ENCODE results near the gene RFESD.

Gene RFESD

DNA sequence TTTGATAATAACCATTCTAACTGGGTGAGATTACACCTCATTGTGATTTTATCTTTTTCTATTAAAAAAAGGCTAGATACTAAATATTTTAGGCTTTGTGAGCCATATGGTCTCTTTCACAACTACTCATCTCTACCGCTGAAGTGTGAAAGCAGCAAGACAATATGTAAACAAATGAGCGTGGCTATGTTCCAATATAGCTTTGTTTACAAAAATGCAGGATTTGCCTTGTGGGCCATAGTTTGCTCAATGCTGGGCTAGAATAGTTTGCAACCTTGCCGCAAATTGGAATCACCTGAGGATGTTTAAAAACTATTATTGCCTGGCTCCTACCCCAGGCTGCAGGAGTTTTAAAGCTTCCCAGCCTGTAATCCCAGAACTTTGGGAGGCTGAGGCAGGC lies 36.9 kb upstream of the RFESD start:
- Histone ChIP-seq H2BK15ac (replicated peaks; ENCODE audit: low read depth) (no peak overlapping the region), H3K79me2 (ENCODE audit: control insufficient read depth, insufficient read depth, low read length) (no peaks in the 10 kb centered on the region), H3K79me1 (ENCODE audit: low read length) (no peaks in the 10 kb centered on the region), H3K4me2 (ENCODE audit: low read length) (no peak overlapping the region), H3K4me1 (ENCODE audit: control insufficient read depth, low read depth, low read length) (no peaks in the 10 kb centered on the region), H3K23ac (ENCODE audit: low read length) (no peak overlapping the region), H3K9ac (ENCODE audit: low read length) (no peak overlapping the region), H3K27ac (ENCODE audit: low read depth, low read length) (no peak overlapping the region), H2BK120ac (ENCODE audit: low read depth, low read length) (no peak overlapping the region), H3K18ac (ENCODE audit: low read length) (no peak overlapping the region), H2BK5ac (ENCODE audit: low read length) (no peak overlapping the region), H3K4ac (ENCODE audit: low read depth, low read length) (no peak overlapping the region), H3K4me3 (ENCODE audit: low read length) (no peak overlapping the region), H2AK5ac (ENCODE audit: low read length) (no peak overlapping the region), H4K8ac (ENCODE audit: low read depth, low read length) (no peak overlapping the region), H3K27me3 (ENCODE audit: insufficient read depth, low read length, poor library complexity) (no peaks in the 10 kb centered on the region), H4K5ac (ENCODE audit: low read length) (no peak overlapping the region), H3K56ac (ENCODE audit: low read length) (no peak overlapping the region), H3K36me3 (ENCODE audit: control insufficient read depth, insufficient read depth, low read length) (no peaks in the 10 kb centered on the region)
- no CpG with 5 or more reads among the region's 3 CpGs for WGBS (ENCODE audit: extremely low coverage, insufficient coverage, low lambda C conversion rate)
- DNase-seq = no peak

GRCh38 chr5:95610546-95610945 lies 36.0 kb upstream of the RFESD start:
- no peak for DNase-seq
- no peak overlapping the region for H3K4me2 ChIP-seq (ENCODE audit: low read length)
- H2BK120ac ChIP-seq (ENCODE audit: low read depth, low read length) = no peak overlapping the region
- no peak overlapping the region for H3K4ac ChIP-seq (ENCODE audit: low read depth, low read length)
- H3K18ac ChIP-seq (ENCODE audit: low read length) = no peak overlapping the region
- H2BK5ac ChIP-seq (ENCODE audit: low read length) = no peak overlapping the region
- no peaks in the 10 kb centered on the region for H3K27me3 ChIP-seq (ENCODE audit: insufficient read depth, low read length, poor library complexity)
- no peak overlapping the region for H3K56ac ChIP-seq (ENCODE audit: low read length)
- no peak overlapping the region for H2BK15ac ChIP-seq (replicated peaks; ENCODE audit: low read depth)
- no peak overlapping the region for H3K9ac ChIP-seq (ENCODE audit: low read length)
- no peaks in the 10 kb centered on the region for H3K79me1 ChIP-seq (ENCODE audit: low read length)
- no peak overlapping the region for H4K5ac ChIP-seq (ENCODE audit: low read length)
- no peak overlapping the region for H3K27ac ChIP-seq (ENCODE audit: low read depth, low read length)
- WGBS (ENCODE audit: extremely low coverage, insufficient coverage, low lambda C conversion rate) = no CpG with 5 or more reads among the region's 7 CpGs
- no peak overlapping the region for H3K23ac ChIP-seq (ENCODE audit: low read length)
- no peaks in the 10 kb centered on the region for H3K4me1 ChIP-seq (ENCODE audit: control insufficient read depth, low read depth, low read length)
- H2AK5ac ChIP-seq (ENCODE audit: low read length) = no peak overlapping the region
- H3K79me2 ChIP-seq (ENCODE audit: control insufficient read depth, insufficient read depth, low read length) = no peaks in the 10 kb centered on the region
- no peaks in the 10 kb centered on the region for H3K36me3 ChIP-seq (ENCODE audit: control insufficient read depth, insufficient read depth, low read length)
- H4K8ac ChIP-seq (ENCODE audit: low read depth, low read length) = no peak overlapping the region
- no peak overlapping the region for H3K4me3 ChIP-seq (ENCODE audit: low read length)

DNA sequence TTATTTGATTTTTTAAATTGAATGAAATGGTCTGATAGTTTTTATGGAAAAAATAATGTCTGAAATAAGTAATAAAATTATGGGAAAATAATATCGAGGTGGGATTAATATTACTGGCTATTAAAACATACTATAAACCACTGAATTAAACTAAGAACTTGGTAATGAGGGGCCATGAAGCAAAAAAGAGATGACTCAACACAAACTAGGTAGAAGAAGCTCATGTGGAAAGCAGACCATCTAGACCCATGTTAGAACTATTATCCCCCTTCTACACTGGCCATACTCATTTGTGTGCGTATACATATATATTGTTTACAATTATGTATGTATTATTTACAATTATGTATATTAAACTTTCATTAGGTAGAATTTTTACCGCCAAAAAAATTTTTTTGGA lies 35.2 kb upstream of the RFESD start:
- H4K8ac ChIP-seq (ENCODE audit: low read depth, low read length) = no peak overlapping the region
- H3K56ac ChIP-seq (ENCODE audit: low read length) = no peak overlapping the region
- no peak overlapping the region for H2BK120ac ChIP-seq (ENCODE audit: low read depth, low read length)
- H3K27me3 ChIP-seq (ENCODE audit: insufficient read depth, low read length, poor library complexity) = no peaks in the 10 kb centered on the region
- no peaks in the 10 kb centered on the region for H3K79me1 ChIP-seq (ENCODE audit: low read length)
- no peaks in the 10 kb centered on the region for H3K79me2 ChIP-seq (ENCODE audit: control insufficient read depth, insufficient read depth, low read length)
- no peak overlapping the region for H4K5ac ChIP-seq (ENCODE audit: low read length)
- no peak overlapping the region for H3K4me3 ChIP-seq (ENCODE audit: low read length)
- H3K9ac ChIP-seq (ENCODE audit: low read length) = no peak overlapping the region
- no peak overlapping the region for H3K4me2 ChIP-seq (ENCODE audit: low read length)
- no peak overlapping the region for H3K23ac ChIP-seq (ENCODE audit: low read length)
- H2BK5ac ChIP-seq (ENCODE audit: low read length) = no peak overlapping the region
- H3K4ac ChIP-seq (ENCODE audit: low read depth, low read length) = no peak overlapping the region
- no peak for DNase-seq
- 100% methylated on average over 1 of the region's 3 CpGs for WGBS (ENCODE audit: extremely low coverage, insufficient coverage, low lambda C conversion rate)
- H2BK15ac ChIP-seq (replicated peaks; ENCODE audit: low read depth) = no peak overlapping the region
- no peaks in the 10 kb centered on the region for H3K36me3 ChIP-seq (ENCODE audit: control insufficient read depth, insufficient read depth, low read length)
- no peaks in the 10 kb centered on the region for H3K4me1 ChIP-seq (ENCODE audit: control insufficient read depth, low read depth, low read length)
- H3K27ac ChIP-seq (ENCODE audit: low read depth, low read length) = no peak overlapping the region
- H2AK5ac ChIP-seq (ENCODE audit: low read length) = no peak overlapping the region
- H3K18ac ChIP-seq (ENCODE audit: low read length) = no peak overlapping the region

GRCh38 chr5:95613514-95613913 lies 33.1 kb upstream of the RFESD start:
- no peak for DNase-seq
- Histone ChIP-seq H3K9ac (ENCODE audit: low read length) (no peak overlapping the region), H2BK5ac (ENCODE audit: low read length) (no peak overlapping the region), H3K27me3 (ENCODE audit: insufficient read depth, low read length, poor library complexity) (peaks cover 2% of the 10 kb centered on the region), H3K4ac (ENCODE audit: low read depth, low read length) (no peak overlapping the region), H3K79me1 (ENCODE audit: low read length) (no peaks in the 10 kb centered on the region), H3K4me1 (ENCODE audit: control insufficient read depth, low read depth, low read length) (no peaks in the 10 kb centered on the region), H2BK15ac (replicated peaks; ENCODE audit: low read depth) (no peak overlapping the region), H3K18ac (ENCODE audit: low read length) (no peak overlapping the region), H3K4me2 (ENCODE audit: low read length) (no peak overlapping the region), H3K23ac (ENCODE audit: low read length) (no peak overlapping the region), H4K5ac (ENCODE audit: low read length) (no peak overlapping the region), H3K56ac (ENCODE audit: low read length) (no peak overlapping the region), H3K27ac (ENCODE audit: low read depth, low read length) (no peak overlapping the region), H3K4me3 (ENCODE audit: low read length) (no peak overlapping the region), H2AK5ac (ENCODE audit: low read length) (no peak overlapping the region), H4K8ac (ENCODE audit: low read depth, low read length) (no peak overlapping the region), H3K79me2 (ENCODE audit: control insufficient read depth, insufficient read depth, low read length) (no peaks in the 10 kb centered on the region), H2BK120ac (ENCODE audit: low read depth, low read length) (no peak overlapping the region), H3K36me3 (ENCODE audit: control insufficient read depth, insufficient read depth, low read length) (no peaks in the 10 kb centered on the region)
- no CpG with 5 or more reads among the region's 1 CpG for WGBS (ENCODE audit: extremely low coverage, insufficient coverage, low lambda C conversion rate)

- DNase-seq = no peak
- Histone ChIP-seq H4K8ac (ENCODE audit: low read depth, low read length) (no peak overlapping the region), H3K9ac (ENCODE audit: low read length) (no peak overlapping the region), H3K79me1 (ENCODE audit: low read length) (no peaks in the 10 kb centered on the region), H2AK5ac (ENCODE audit: low read length) (no peak overlapping the region), H3K18ac (ENCODE audit: low read length) (no peak overlapping the region), H4K5ac (ENCODE audit: low read length) (no peak overlapping the region), H3K79me2 (ENCODE audit: control insufficient read depth, insufficient read depth, low read length) (no peaks in the 10 kb centered on the region), H3K23ac (ENCODE audit: low read length) (no peak overlapping the region), H3K27ac (ENCODE audit: low read depth, low read length) (no peak overlapping the region), H2BK5ac (ENCODE audit: low read length) (no peak overlapping the region), H2BK120ac (ENCODE audit: low read depth, low read length) (no peak overlapping the region), H3K27me3 (ENCODE audit: insufficient read depth, low read length, poor library complexity) (peaks cover 18% of the 10 kb centered on the region), H3K4me2 (ENCODE audit: low read length) (no peak overlapping the region), H3K4ac (ENCODE audit: low read depth, low read length) (no peak overlapping the region), H3K36me3 (ENCODE audit: control insufficient read depth, insufficient read depth, low read length) (no peaks in the 10 kb centered on the region), H3K4me1 (ENCODE audit: control insufficient read depth, low read depth, low read length) (no peaks in the 10 kb centered on the region), H3K4me3 (ENCODE audit: low read length) (no peak overlapping the region), H3K56ac (ENCODE audit: low read length) (no peak overlapping the region), H2BK15ac (replicated peaks; ENCODE audit: low read depth) (no peak overlapping the region)
- WGBS (ENCODE audit: extremely low coverage, insufficient coverage, low lambda C conversion rate) = no CpG with 5 or more reads among the region's 1 CpG
Observed at GRCh38 chr5:95615164-95615467, 31.5 kb upstream of the RFESD start.

DNA sequence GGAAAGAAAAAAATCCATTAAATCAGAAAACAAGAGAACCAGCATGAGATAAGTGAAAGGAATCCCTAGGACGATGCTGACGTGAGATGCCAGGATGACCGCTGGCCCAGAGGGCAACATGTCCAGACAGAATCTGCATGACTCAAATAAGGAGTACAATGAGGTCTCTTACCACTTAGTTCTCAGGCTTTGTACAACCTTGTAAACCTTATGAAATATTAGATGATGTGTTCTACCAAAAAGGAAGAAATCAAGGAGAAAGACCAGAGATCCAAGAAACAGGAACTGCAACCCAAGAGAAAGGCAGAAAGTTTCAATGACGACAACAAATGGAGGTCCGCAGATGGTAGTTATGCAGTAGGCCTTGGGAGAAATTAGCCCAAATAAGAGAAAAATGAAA lies 29.5 kb upstream of the RFESD start:
- no peak overlapping the region for H2BK15ac ChIP-seq (replicated peaks; ENCODE audit: low read depth)
- no peak overlapping the region for H3K27ac ChIP-seq (ENCODE audit: low read depth, low read length)
- H3K56ac ChIP-seq (ENCODE audit: low read length) = no peak overlapping the region
- no peak overlapping the region for H4K5ac ChIP-seq (ENCODE audit: low read length)
- H3K27me3 ChIP-seq (ENCODE audit: insufficient read depth, low read length, poor library complexity) = peaks cover 20% of the 10 kb centered on the region
- H3K79me1 ChIP-seq (ENCODE audit: low read length) = no peaks in the 10 kb centered on the region
- H4K8ac ChIP-seq (ENCODE audit: low read depth, low read length) = no peak overlapping the region
- H3K4ac ChIP-seq (ENCODE audit: low read depth, low read length) = no peak overlapping the region
- no peak overlapping the region for H2BK120ac ChIP-seq (ENCODE audit: low read depth, low read length)
- no peak overlapping the region for H2AK5ac ChIP-seq (ENCODE audit: low read length)
- no peaks in the 10 kb centered on the region for H3K79me2 ChIP-seq (ENCODE audit: control insufficient read depth, insufficient read depth, low read length)
- H3K4me2 ChIP-seq (ENCODE audit: low read length) = no peak overlapping the region
- H3K4me1 ChIP-seq (ENCODE audit: control insufficient read depth, low read depth, low read length) = no peaks in the 10 kb centered on the region
- no peak overlapping the region for H3K18ac ChIP-seq (ENCODE audit: low read length)
- no CpG with 5 or more reads among the region's 5 CpGs for WGBS (ENCODE audit: extremely low coverage, insufficient coverage, low lambda C conversion rate)
- H3K4me3 ChIP-seq (ENCODE audit: low read length) = no peak overlapping the region
- H3K36me3 ChIP-seq (ENCODE audit: control insufficient read depth, insufficient read depth, low read length) = no peaks in the 10 kb centered on the region
- H3K23ac ChIP-seq (ENCODE audit: low read length) = no peak overlapping the region
- H2BK5ac ChIP-seq (ENCODE audit: low read length) = no peak overlapping the region
- no peak overlapping the region for H3K9ac ChIP-seq (ENCODE audit: low read length)
- DNase-seq = no peak
